T-helper 9 cell (primary cell): ENCODE measurements around the gene BCAS3.
A peak's percentile ranks its signal among the peaks of the same experiment; 100 is the strongest.

Experiments used
- DNase-seq: peaks from one replicate; pipeline ENCODE4 v3.0.0-alpha.2; 2020

BCAS3 gene

DNA sequence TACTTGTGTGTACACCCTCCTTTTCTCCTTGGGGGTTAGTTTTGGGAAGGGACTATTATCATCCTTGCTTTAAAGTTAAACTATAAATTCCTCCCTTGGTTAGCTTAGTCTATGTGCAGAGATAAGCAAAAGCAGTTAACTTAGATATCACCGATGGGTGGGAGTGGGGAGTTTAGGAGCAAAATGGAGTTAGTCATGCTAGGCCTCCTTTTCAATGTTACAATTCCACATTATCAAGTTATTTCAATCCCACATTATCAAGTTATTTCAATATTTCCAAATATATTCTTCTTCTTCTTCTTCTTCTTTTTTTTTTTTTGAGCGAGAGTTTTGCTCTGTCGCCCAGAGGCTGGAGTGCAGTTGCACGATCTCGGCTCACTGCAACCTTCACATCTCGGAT, 1.7 kb upstream of the BCAS3 start:
- no peak for DNase-seq

- DNase-seq: no peak
These were observed 818 bp upstream of the BCAS3 start for GRCh38 chr17:60676758-60677307.

GRCh38 chr17:60678118-60678444, 430 bp downstream of the BCAS3 start:
- peak; percentile 1 for DNase-seq

GRCh38 chr17:60679287-60679686, 1.6 kb downstream of the BCAS3 start:
- DNase-seq: no peak

GRCh38 chr17:60680754-60681153, 3.1 kb downstream of the BCAS3 start:
- DNase-seq: no peak

DNA sequence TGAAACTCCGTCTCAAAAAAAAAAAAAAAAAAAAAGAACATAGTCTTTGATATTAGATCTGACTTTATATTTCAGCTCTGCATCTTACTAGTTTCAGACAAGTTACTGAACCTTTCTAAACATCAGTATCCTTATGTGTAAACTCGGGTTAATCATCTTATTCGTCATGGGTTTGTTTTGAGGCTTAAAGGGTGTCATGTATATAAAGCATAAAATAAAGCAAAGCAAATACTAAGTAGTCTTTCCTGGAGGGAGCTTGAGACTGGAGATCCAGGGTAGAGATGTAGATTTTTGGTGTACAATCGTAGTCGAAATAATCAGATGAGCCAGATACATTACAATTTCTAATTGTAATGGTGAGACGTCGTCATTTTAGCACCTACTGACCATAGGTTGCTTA, 7.8 kb downstream of the BCAS3 start:
- DNase-seq: no peak

GRCh38 chr17:60695960-60696359, 18.3 kb downstream of the BCAS3 start:
- no peak for DNase-seq

DNA sequence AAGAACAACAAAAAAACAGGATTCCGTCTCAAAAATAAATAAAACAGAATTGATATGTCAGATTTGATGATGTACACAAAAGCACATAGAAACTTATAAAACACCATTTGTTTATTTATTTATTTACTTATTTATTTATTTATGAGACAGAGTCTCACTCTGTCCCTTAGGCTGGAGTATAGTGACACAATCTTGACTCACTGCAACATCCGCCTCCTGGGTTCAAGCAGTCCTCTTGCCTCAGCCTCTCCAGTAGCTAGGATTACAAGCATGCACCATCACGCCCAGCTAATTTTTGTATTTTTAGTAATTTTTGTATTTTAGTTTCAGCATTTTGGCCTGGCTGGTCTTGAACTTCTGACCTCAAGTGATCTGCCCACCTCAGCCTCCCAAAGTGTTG, 21.4 kb downstream of the BCAS3 start:
- DNase-seq: no peak

GRCh38 chr17:60704170-60704569, 26.5 kb downstream of the BCAS3 start:
- DNase-seq: no peak

DNA sequence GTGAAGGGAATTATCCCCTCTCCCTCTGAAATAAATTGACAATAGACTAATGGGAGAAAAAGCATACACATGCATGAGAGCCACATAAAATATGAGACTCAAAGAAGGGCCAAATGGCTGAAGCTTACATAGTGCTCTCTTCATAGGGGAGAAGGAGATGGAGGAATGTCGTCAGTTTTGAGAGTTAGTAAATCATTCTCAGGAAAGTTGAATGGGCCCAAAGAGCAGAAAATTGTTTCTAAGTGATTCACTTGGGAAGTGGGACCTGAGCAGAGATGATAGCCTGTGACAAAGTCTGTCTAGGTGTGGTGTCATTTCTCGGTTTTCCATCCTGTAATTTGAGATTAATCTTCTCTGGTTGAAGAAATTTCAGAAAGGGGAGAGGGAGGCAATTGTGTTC, 35.0 kb downstream of the BCAS3 start:
- no peak for DNase-seq

DNA sequence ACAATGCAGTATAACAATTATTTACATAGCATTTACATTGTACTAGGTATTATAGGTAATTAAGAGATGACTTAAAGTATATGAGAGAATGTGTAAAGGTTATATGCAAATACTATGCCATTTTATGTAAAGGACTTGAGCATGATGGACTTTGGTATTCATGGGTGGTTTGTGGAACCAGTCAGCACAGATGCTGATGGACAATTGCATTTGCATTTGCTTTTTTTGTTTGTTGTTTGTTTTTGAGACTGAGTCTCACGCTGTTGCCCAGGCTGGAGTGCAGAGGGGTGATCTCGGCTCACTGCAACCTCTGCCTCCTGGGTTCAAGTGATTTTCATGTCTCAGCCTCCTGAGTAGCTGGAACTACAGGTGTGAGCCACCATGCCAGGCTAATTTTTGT, 36.0 kb downstream of the BCAS3 start:
- no peak for DNase-seq

DNA sequence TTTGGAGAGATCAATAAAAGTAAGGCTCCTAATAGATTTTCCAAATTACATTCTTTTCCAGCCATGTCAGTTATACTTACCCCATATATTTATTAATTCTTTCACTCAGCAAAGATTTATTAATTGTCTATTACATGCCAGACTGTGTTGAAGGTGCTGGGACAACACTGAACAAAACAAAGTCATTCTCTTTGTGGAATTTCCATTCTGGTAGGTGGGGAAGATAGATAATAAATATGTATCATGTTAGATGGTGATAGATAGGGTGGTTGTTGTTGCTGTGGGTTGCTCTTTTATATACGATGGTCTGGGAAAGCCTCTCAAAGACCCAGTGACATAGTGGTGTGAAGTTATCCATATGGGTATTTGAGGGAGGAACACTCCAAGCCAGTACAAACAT, 39.1 kb downstream of the BCAS3 start:
- DNase-seq: no peak

GRCh38 chr17:60717814-60718213, 40.2 kb downstream of the BCAS3 start:
- DNase-seq: no peak

GRCh38 chr17:60720763-60721531, 43.3 kb downstream of the BCAS3 start:
- peak; percentile 1 for DNase-seq

DNA sequence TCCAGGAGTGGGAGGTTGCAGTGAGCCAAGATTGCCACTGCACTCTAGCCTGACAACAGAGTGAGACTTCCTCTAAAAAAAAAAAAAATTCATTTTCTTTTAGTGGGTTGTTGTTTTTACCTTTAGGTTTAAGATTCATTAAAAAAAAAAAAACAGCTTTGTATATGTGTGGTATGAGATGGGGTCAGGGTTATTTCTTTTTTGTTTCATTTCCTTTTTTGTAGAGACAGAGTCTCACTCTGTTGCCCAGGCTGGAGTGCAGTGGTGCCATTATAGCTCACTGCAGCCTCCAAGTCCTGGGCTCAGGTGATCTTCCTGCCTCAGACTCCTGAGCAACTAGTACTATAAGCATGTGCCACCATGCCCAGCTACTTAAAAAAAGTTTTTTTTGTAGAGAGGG, 47.0 kb downstream of the BCAS3 start:
- DNase-seq: no peak

- DNase-seq: no peak
These were observed 52.2 kb downstream of the BCAS3 start for GRCh38 chr17:60729854-60730253.

DNA sequence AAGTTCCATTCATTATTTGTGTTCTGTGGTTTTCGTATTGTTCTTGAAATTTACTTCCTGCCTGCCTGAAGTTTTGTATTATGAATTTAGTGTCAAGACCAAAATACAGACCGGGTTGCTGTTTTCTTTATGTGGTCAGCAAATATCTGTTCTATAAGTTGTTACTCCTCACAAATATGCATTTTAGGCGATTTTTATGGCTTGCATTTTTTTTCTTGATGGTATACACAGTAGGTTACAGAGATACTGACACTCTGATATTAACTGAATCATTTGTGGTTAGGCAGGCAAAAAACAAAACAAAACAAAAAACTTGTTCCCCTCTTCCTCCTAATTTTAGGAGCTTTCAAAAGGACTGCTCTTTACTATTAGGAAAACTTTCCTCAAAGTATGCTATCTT, 52.6 kb downstream of the BCAS3 start:
- no peak for DNase-seq

DNA sequence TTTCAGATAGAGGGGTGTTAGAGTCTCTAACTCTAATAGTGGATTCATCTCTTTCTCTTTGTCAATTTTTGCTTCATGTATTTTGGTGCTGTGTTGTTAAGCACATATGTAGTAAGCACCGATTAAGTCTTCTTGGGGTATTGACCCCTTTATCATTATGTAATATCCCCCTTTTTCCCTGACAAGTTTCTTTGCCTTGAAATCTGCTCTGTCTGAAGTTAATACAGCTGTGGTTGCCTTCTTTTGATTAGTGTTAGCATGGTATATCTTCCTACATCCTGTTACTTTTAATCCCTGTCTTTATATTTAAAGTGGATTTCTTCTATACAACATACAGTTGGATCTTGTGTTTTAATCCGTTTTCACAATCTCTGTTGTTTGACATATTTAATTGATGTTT, 60.6 kb downstream of the BCAS3 start:
- no peak for DNase-seq

- no peak for DNase-seq
These were observed 62.9 kb downstream of the BCAS3 start for GRCh38 chr17:60740584-60740983.

- no peak for DNase-seq
These were observed 63.4 kb downstream of the BCAS3 start for GRCh38 chr17:60741031-60741430.

DNA sequence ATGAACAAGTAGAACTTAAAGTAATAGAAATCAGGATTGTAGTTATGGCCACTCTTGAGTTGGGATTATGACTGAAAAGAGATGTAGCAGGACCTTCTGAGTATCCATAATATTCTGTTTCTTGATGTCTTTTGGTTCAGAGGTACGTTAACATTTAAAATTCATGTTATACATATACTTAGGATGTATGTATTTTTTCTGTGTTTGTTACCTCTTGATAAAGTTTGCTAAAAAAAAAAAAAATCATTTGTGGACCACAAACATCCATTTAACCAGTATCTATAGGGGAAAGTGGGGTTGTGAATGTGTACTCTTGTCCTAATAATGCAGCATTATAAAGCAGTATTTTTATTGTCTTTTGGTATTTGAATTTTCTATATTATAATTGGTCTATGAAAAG, 65.6 kb downstream of the BCAS3 start:
- DNase-seq: no peak

GRCh38 chr17:60743799-60744198, 66.1 kb downstream of the BCAS3 start:
- DNase-seq: no peak

GRCh38 chr17:60744355-60744966, 66.8 kb downstream of the BCAS3 start:
- DNase-seq: no peak

DNA sequence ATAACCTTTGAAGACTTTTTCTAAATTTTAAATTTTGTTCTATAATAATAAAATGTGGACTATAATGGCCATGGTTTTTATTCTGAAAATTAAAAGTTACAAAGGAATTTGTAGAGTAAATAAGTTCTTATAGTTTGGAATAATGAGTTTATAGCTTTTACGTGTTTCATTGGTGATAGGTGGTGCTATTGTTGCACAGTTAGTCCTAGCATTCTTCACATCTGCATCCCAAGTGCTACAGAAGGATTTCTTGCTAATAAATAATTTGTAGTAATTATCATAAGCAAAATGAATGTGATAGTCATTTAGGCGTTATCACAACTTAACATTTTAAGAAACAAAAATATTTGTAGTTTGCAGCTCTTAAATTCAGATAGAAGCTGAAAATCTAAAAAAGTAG, 67.9 kb downstream of the BCAS3 start:
- no peak for DNase-seq
